ENCODE results near the gene NFATC2.
A peak's percentile ranks its signal among the peaks of the same experiment; 100 is the strongest.

NFATC2 gene

GRCh38 chr20:51560042-51560441, 17.5 kb upstream of the NFATC2 start:
- no peak for TF ChIP-seq CTCF (IDR thresholded peaks at IDR 0.05; ENCODE audit: insufficient read depth, low read length, missing control alignments)
- H3K4me3 ChIP-seq (ENCODE audit: low read depth, low read length), result no peak overlapping the region
- CTCF ChIA-PET, result interaction anchor here (1.1 kb wide), 1 partner anchor 34 kb away, joined by 4 read pairs; no protein-coding TSS in a partner anchor
- DNase-seq (ENCODE audit: low read depth, low spot score), result no peak
- POLR2A ChIA-PET, result no interaction called here

- ChIA-PET POLR2A (interaction anchor here (0.6 to 1.0 kb wide), 4 partner anchors 9 to 97 kb away, joined by 3 to 4 read pairs (median 4); no protein-coding TSS in a partner anchor), CTCF (interaction anchor here (1.1 to 1.4 kb wide), 4 partner anchors 11 to 567 kb away, joined by 3 read pairs; no protein-coding TSS in a partner anchor)
- TF ChIP-seq CTCF (IDR thresholded peaks at IDR 0.05; ENCODE audit: insufficient read depth, low read length, missing control alignments), result no peak
- peak; percentile 41 for DNase-seq (ENCODE audit: low read depth, low spot score)
- H3K4me3 ChIP-seq (ENCODE audit: low read depth, low read length), result no peak overlapping the region
Measured at GRCh38 chr20:51554538-51555165, 12.1 kb upstream of the NFATC2 start.

GRCh38 chr20:51553897-51554486, 11.5 kb upstream of the NFATC2 start:
- no peak overlapping the region for H3K4me3 ChIP-seq (ENCODE audit: low read depth, low read length)
- CTCF ChIA-PET, result interaction anchor here (1.1 to 1.4 kb wide), 4 partner anchors 11 to 566 kb away, joined by 3 read pairs; no protein-coding TSS in a partner anchor
- POLR2A ChIA-PET, result interaction anchor here (0.6 to 1.0 kb wide), 2 partner anchors 20 to 97 kb away, joined by 3 to 4 read pairs; no protein-coding TSS in a partner anchor
- no peak for TF ChIP-seq CTCF (IDR thresholded peaks at IDR 0.05; ENCODE audit: insufficient read depth, low read length, missing control alignments)
- DNase-seq (ENCODE audit: low read depth, low spot score), result no peak

- POLR2A ChIA-PET, result no interaction called here
- no peak for TF ChIP-seq CTCF (IDR thresholded peaks at IDR 0.05; ENCODE audit: insufficient read depth, low read length, missing control alignments)
- H3K4me3 ChIP-seq (ENCODE audit: low read depth, low read length), result no peak overlapping the region
- CTCF ChIA-PET, result no interaction called here
- DNase-seq (ENCODE audit: low read depth, low spot score), result no peak
Measured at GRCh38 chr20:51551186-51551585, 8.7 kb upstream of the NFATC2 start.

GRCh38 chr20:51549474-51549873, 7.0 kb upstream of the NFATC2 start:
- no peak overlapping the region for H3K4me3 ChIP-seq (ENCODE audit: low read depth, low read length)
- no peak for DNase-seq (ENCODE audit: low read depth, low spot score)
- TF ChIP-seq CTCF (IDR thresholded peaks at IDR 0.05; ENCODE audit: insufficient read depth, low read length, missing control alignments), result no peak
- CTCF ChIA-PET, result no interaction called here
- POLR2A ChIA-PET, result no interaction called here

DNA sequence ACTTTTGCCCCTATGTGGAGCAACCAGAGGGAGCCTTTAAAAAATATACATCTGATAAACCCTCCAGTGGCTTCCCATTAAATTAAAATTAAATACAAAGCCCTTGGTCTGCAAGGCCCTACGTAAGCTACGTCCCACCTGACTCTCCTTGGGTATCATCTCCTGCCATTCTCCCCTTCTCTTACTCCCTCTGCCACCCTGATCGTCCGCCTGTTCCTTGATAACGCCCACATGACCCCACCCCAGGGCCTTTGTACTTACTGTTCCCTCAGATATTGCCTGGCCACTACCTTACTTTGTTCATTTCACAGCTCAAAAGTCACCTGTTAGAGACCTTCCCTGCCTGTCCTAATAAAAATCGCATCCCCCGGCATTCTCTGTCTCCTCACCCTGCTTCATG, 5.4 kb upstream of the NFATC2 start:
- POLR2A ChIA-PET, result no interaction called here
- no peak for TF ChIP-seq CTCF (IDR thresholded peaks at IDR 0.05; ENCODE audit: insufficient read depth, low read length, missing control alignments)
- CTCF ChIA-PET, result interaction anchor here (1.1 kb wide), 1 partner anchor 14 kb away, joined by 3 read pairs; no protein-coding TSS in a partner anchor
- no peak for DNase-seq (ENCODE audit: low read depth, low spot score)
- no peak overlapping the region for H3K4me3 ChIP-seq (ENCODE audit: low read depth, low read length)
